ENCODE measurements around the gene SCYGR4.
"Not testable (repeated sequence)": the region's sequence is repeated elsewhere in the genome, so short reads cannot be mapped to it uniquely, and the experiment has no call there.

Gene SCYGR4

GRCh38 chr2:227614740-227615139, 2.6 kb upstream of the SCYGR4 start, which contains the start of gene SCYGR3:
SCYGR3 (minus strand) TSS chr2:227614840; CDS start chr2:227614840, 0 bp downstream.
- DNase-seq = no peak

GRCh38 chr2:227615181-227615580, 2.1 kb upstream of the SCYGR4 start:
- DNase-seq = no peak

GRCh38 chr2:227615906-227616305, 1.4 kb upstream of the SCYGR4 start:
- DNase-seq = no peak

- no peak for DNase-seq
Measured at GRCh38 chr2:227616631-227617030, 667 bp upstream of the SCYGR4 start.

- no peak for DNase-seq
Measured at GRCh38 chr2:227623226-227623625, 5.9 kb downstream of the SCYGR4 start.

GRCh38 chr2:227625420-227625819, 8.1 kb downstream of the SCYGR4 start:
- no peak for DNase-seq

- no peak for DNase-seq
Measured at GRCh38 chr2:227626580-227627151, 9.4 kb downstream of the SCYGR4 start.

- DNase-seq = no peak
Measured at GRCh38 chr2:227627769-227628168, 10.5 kb downstream of the SCYGR4 start.

GRCh38 chr2:227629435-227629834, 12.1 kb downstream of the SCYGR4 start:
- DNase-seq = no peak

- DNase-seq = no peak
Measured at GRCh38 chr2:227630322-227630721, 13.0 kb downstream of the SCYGR4 start.

- DNase-seq = no peak
Measured at GRCh38 chr2:227632827-227633226, 15.5 kb downstream of the SCYGR4 start.

GRCh38 chr2:227634201-227634600, 16.9 kb downstream of the SCYGR4 start:
- no peak for DNase-seq

GRCh38 chr2:227642656-227643055, 25.4 kb downstream of the SCYGR4 start:
- no peak for DNase-seq

GRCh38 chr2:227643990-227644551, 26.8 kb downstream of the SCYGR4 start:
- no peak for DNase-seq

- no peak for DNase-seq
Measured at GRCh38 chr2:227653419-227653818, 36.1 kb downstream of the SCYGR4 start.

GRCh38 chr2:227654426-227654825, 37.1 kb downstream of the SCYGR4 start:
- no peak for DNase-seq

GRCh38 chr2:227655454-227655853, 38.2 kb downstream of the SCYGR4 start:
- no peak for DNase-seq

- DNase-seq = no peak
Measured at GRCh38 chr2:227657199-227657845, 40.0 kb downstream of the SCYGR4 start.

- DNase-seq = no peak
Measured at GRCh38 chr2:227661025-227661649, 43.8 kb downstream of the SCYGR4 start.

- DNase-seq = no peak
Measured at GRCh38 chr2:227661827-227662226, 44.5 kb downstream of the SCYGR4 start.

- DNase-seq = no peak
Measured at GRCh38 chr2:227665189-227665940, 48.1 kb downstream of the SCYGR4 start.

GRCh38 chr2:227666631-227667170, 49.4 kb downstream of the SCYGR4 start, which contains the start of gene SCYGR5:
SCYGR5 (plus strand) TSS chr2:227666804; CDS start chr2:227666804, 0 bp downstream.
- not testable (repeated sequence) for DNase-seq
